K562 (cell line): ENCODE results near the gene PDE6C. TPM values are rescaled to one million over a fixed set of nuclear protein-coding genes. Genes with fewer than 3 reads are reported as not detected.

ENCODE experiments used
- ATAC-seq: fragments of 200-7000 bp; cut with Tn5 transposase; 3 replicates; pipeline ENCODE4 v1.9.1; 2020; ENCODE audit warnings: moderate library complexity
- BruUV-seq: library from RNA; stranded (reverse); fragments of 400-500 nt; replicated peaks from 2 replicates; lab custom pipeline; 2021; lab: Mats Ljungman, UMichigan
- CTCF ChIA-PET: fragments of 300-600 bp; formaldehyde crosslinking; extraction: SDS; loops from one replicate; lab custom pipeline; 2021; ENCODE audit warnings: low intra/inter-chr PET ratio; lab: Yijun Ruan, JAX
- POLR2A ChIA-PET: fragments of 300-600, 350-650 bp; sonication (Branson Sonifier 250); formaldehyde crosslinking; extraction: SDS; loops from one replicate; lab custom pipeline; 2021; ENCODE audit warnings: antibody characterized with exemption, inconsistent platforms; lab: Yijun Ruan, JAX
- DNase-seq, 4 experiments: peaks; one replicate each; pipeline versions ENCODE4 v3.0.0 to v3.0.0-alpha.2; 2011 to 2018; ENCODE audit warnings: low spot score in 3 of 4, mixed read lengths in 3 of 4; ENCODE audit errors: extremely low read depth in 1 of 4
- FAIRE-seq: peaks from 2 replicates; lab custom pipeline; 2011; peaks lifted over from hg19 to GRCh38; lab: Jason Lieb, UNC
- H2AFZ ChIP-seq: 2 replicates; pipeline ENCODE4 v1.6.0; 2011; ENCODE audit warnings: low read depth, low read length, control low read depth, inconsistent platforms
- H3K27ac ChIP-seq: fragments of 200-600 bp; 3 replicates; pipeline ENCODE4 v1.8.0; 2011; ENCODE audit warnings: low read depth, mild to moderate bottlenecking, control low read depth, inconsistent platforms, low read length, moderate library complexity, mixed read lengths; ENCODE audit errors: extremely low read depth
- H3K27me3 ChIP-seq, 2 experiments: fragments of 300-600 bp in 1 of 2; 2 replicates in 1 of 2; 3 replicates in 1 of 2; pipeline versions ENCODE4 v1.6.0 to v1.8.0; 2011; ENCODE audit warnings: inconsistent platforms in 2 of 2, low read length in 2 of 2, mild to moderate bottlenecking in 1 of 2, mixed read lengths in 1 of 2, moderate library complexity in 1 of 2; ENCODE audit not compliant: control insufficient read depth in 2 of 2, insufficient read depth in 2 of 2
- H3K36me3 ChIP-seq: fragments of 300-600 bp; 3 replicates; pipeline ENCODE4 v1.8.0; 2011; ENCODE audit warnings: mild to moderate bottlenecking, low read length, inconsistent platforms; ENCODE audit not compliant: control insufficient read depth, insufficient read depth
- H3K4me1 ChIP-seq, 2 experiments: fragments of 200-600 bp in 1 of 2; replicated peaks in 1 of 2; 2 replicates in 1 of 2; 3 replicates in 1 of 2; pipeline versions ENCODE4 v1.5.1 to v1.8.0; 2011; ENCODE audit warnings: inconsistent platforms in 2 of 2, low read length in 2 of 2, mild to moderate bottlenecking in 1 of 2, mixed read lengths in 1 of 2, moderate library complexity in 1 of 2; ENCODE audit not compliant: control insufficient read depth in 2 of 2, insufficient read depth in 2 of 2
- H3K4me2 ChIP-seq: 2 replicates; pipeline ENCODE4 v1.6.1; 2011; ENCODE audit warnings: low read length, control low read depth, inconsistent platforms, mixed read lengths; ENCODE audit not compliant: insufficient read depth
- H3K4me3 ChIP-seq: fragments of 200-600 bp; sonication (generic), shearing (Covaris generic); 2 replicates; pipeline ENCODE4 v1.5.1; 2016; ENCODE audit warnings: control low read depth, inconsistent platforms
- H3K79me2 ChIP-seq: fragments of 200-600 bp; 3 replicates; pipeline ENCODE4 v1.8.0; 2011; ENCODE audit warnings: low read length, inconsistent platforms; ENCODE audit not compliant: control insufficient read depth, insufficient read depth
- H3K9ac ChIP-seq, 2 experiments: 2 replicates each; pipeline versions ENCODE4 v1.6.0 to v1.6.1; 2011; ENCODE audit warnings: low read depth in 2 of 2, low read length in 2 of 2, control low read depth in 1 of 2, inconsistent platforms in 1 of 2, mild to moderate bottlenecking in 1 of 2, mixed read lengths in 1 of 2; ENCODE audit not compliant: insufficient read depth in 1 of 2
- H3K9me1 ChIP-seq: one replicate; pipeline ENCODE4 v1.6.0; 2011; ENCODE audit warnings: inconsistent platforms, mild to moderate bottlenecking, low read length, moderate library complexity; ENCODE audit not compliant: control insufficient read depth, insufficient read depth
- H3K9me3 ChIP-seq: replicated peaks from 2 replicates; pipeline ENCODE4 v1.5.1; 2011; ENCODE audit warnings: low read depth, low read length, inconsistent platforms; ENCODE audit not compliant: control insufficient read depth, insufficient read depth
- H4K20me1 ChIP-seq: replicated peaks from 2 replicates; pipeline ENCODE4 v1.6.1; 2011; ENCODE audit warnings: low read length, inconsistent platforms, mixed read lengths; ENCODE audit not compliant: control insufficient read depth, insufficient read depth
- TBP ChIP-seq: optimal IDR thresholded peaks from 2 replicates; pipeline ENCODE3; 2011; ENCODE audit warnings: low read depth, low read length, improper control_type of control experiment
- ZNF143 ChIP-seq: sonication (generic); formaldehyde crosslinking; IDR thresholded peaks from 2 replicates; pipeline ENCODE4 v1.9.0; 2022; ENCODE audit warnings: mild to moderate bottlenecking, missing genetic modification reagents
- ZNF311 ChIP-seq: fragments of 250-450 bp; sonication (Bioruptor Pico); IDR thresholded peaks from 2 replicates; pipeline ENCODE4 v1.4.0; 2020; ENCODE audit warnings: mild to moderate bottlenecking, moderate library complexity
- WGBS: fragments of 100-300 bp; shearing (Covaris generic); methylation state at CpG from one replicate; pipeline ENCODE4 v1.1.6; 2016; ENCODE audit warnings: low coverage, mixed read lengths; ENCODE audit not compliant: insufficient coverage; ENCODE audit errors: missing lambda C conversion rate; 5-methylcytosine and 5-hydroxymethylcytosine counted together
- in situ Hi-C: fragments of 300-500 bp; cut with MboI; formaldehyde crosslinking; loops from 4 replicates; pipeline ENCODE4 v1.15.0; 2018; ENCODE audit warnings: inconsistent platforms, mixed read lengths
- intact Hi-C: fragments of 100-400 bp; cut with micrococcal nuclease; formaldehyde crosslinking; loops from 2 replicates; pipeline ENCODE4 v1.14.2; 2022
- polyA plus RNA-seq, 8 experiments: library from polyadenylated mRNA; depleted of rRNA in 4 of 8; stranded (reverse) in 5 of 8; unstranded in 3 of 8; fragments of >200 nt; fragmentation: Nextera tagmentation in 2 of 8; fragmentation: Illumina TruSeq in 1 of 8; extraction: Ambion mirVana in 2 of 8; extraction: Trizol in 1 of 8; gene quantifications; 2 replicates each; pipeline versions ENCODE4 v1.2.1 to v1.2.3, GENCODE V29; 2011 to 2014; ENCODE audit warnings: inconsistent platforms in 1 of 8, missing spikeins in 1 of 8
- total RNA-seq, 7 experiments: library from RNA; depleted of rRNA in 6 of 7; stranded (reverse); fragments of >200 nt in 6 of 7; fragmentation: Illumina TruSeq in 2 of 7; extraction: Trizol in 2 of 7; gene quantifications; 2 replicates each; pipeline versions ENCODE4 v1.2.1 to v1.2.3, GENCODE V29; 2011 to 2021; ENCODE audit warnings: low replicate concordance in 1 of 7

PDE6C gene
- total and polyA plus RNA-seq, 9 of the 15 experiments (the other 6 are each of a cell fraction or from before 2014, with no cell fraction given), result not detected

- intact Hi-C loops, result no loop called here
- Histone ChIP-seq H3K79me2 (no peaks in the 10 kb centered on the region), H3K4me1 (peaks cover 0 to 7% of the 10 kb centered on the region in 2 experiments; a peak in 2 of 5 replicates), H3K4me3 (no peak within 1 kb of the TSS), H3K9me1 (no peaks in the 10 kb centered on the region), H2AFZ (no peak within 1 kb of the TSS), H3K27ac (no peak within 1 kb of the TSS), H3K9me3 (no peaks in the 10 kb centered on the region), H3K36me3 (no peaks in the 10 kb centered on the region), H3K9ac (no peak within 1 kb of the TSS), H3K4me2 (no peak within 1 kb of the TSS), H4K20me1 (no peaks in the 10 kb centered on the region), H3K27me3 (peaks cover 7 to 39% of the 10 kb centered on the region in 2 experiments; a peak in 4 of 5 replicates)
- BruUV-seq, result no TSS peak
- POLR2A ChIA-PET, result no interaction called here
- WGBS, result 22% methylated on average over 14 of the region's 85 CpGs
- CTCF ChIA-PET, result no interaction called here
- in situ Hi-C loops, result no loop called here
- DNase-seq (no peak), FAIRE-seq (no peak), ATAC-seq (no peak)
- TF ChIP-seq ZNF311 (CRISPR knock-in tag) (no peak), ZNF143 (CRISPR knock-in tag) (no peak), TBP (no peak)
Observed at GRCh38 chr10:93566435-93567276, 45.7 kb upstream of the PDE6C start, which contains the start of gene FFAR4. Gene FFAR4, plus strand, starts transcription at chr10:93566665. Its CDS starts 56 bp downstream, at chr10:93566721.
